ENCODE data around the gene NT5M.

GRCh38 chr17:17300624-17301568 lies 2.3 kb upstream of the NT5M start:
- TF ChIP-seq EZH2 (IDR thresholded peaks at IDR 0.05) (no peak), POLR2AphosphoS5 (IDR thresholded peaks at IDR 0.05; ENCODE audit: borderline replicate concordance, low read depth, low read length) (no peak), FOXP2 (optimal IDR thresholded peaks at IDR 0.05; ENCODE audit: control extremely low read depth, extremely low read length, insufficient read depth) (no peak)
